GM18951 (cell line): ENCODE measurements around the gene HACD3.
"Not testable (repeated sequence)": the region's sequence is repeated elsewhere in the genome, so short reads cannot be mapped to it uniquely, and the experiment has no call there.

Experiments used
- POLR2A ChIP-seq: IDR thresholded peaks from 4 replicates; pipeline ENCODE4 v1.6.1; 2011; ENCODE audit warnings: mild to moderate bottlenecking; ENCODE audit not compliant: insufficient read length, insufficient read depth; ENCODE audit errors: extremely low read depth
- in situ Hi-C: fragments of 300-500 bp; cut with MboI; formaldehyde crosslinking; loops from one replicate; pipeline ENCODE4 v1.12.0; 2022; ENCODE audit warnings: low sequenced_read_pairs, mixed read lengths, inconsistent platforms; ENCODE audit not compliant: unreplicated experiment

The HACD3 gene

DNA sequence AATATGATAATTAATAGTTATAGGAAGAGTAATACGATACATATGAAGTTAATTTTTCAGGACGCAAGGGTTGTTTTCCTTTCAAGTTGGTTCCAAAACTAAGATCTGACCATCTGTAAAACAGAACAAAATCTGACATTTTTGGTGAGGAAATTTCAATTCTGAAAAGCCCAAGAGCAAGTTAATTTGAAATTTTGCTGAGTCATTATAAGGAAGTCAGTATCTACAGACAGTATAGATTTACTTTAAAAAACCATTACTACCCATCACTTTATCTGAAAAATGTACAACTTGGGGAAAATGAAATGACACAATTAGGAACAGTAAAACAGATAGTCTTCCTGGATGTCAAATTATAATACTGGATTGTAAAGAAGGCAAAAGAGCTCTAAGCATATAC is 68.2 kb downstream of the HACD3 start:
- in situ Hi-C loops: no loop called here

DNA sequence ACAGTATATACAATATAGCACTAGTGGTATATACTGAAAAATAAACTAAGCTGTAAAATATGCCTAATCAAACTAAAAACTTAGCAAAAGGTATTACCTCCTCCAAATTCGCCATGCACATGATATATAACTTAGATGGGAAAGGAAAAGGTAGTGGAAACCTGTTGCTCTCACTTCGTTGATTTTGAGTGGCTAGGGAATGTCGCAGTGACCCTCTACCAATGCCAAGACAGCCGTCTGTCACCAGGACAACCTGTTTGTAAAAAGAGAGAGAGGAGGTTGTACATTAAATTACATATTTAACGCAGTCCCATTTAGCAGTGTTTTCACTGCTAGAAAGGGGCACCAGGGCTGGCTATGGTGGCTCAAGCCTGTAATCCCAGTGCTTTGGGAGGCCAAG is 69.4 kb downstream of the HACD3 start:
- in situ Hi-C loops: no loop called here
- TF ChIP-seq POLR2A: no peak

More for the DNA sequence above, 68.2 kb downstream of the HACD3 start:
- no peak for TF ChIP-seq POLR2A

DNA sequence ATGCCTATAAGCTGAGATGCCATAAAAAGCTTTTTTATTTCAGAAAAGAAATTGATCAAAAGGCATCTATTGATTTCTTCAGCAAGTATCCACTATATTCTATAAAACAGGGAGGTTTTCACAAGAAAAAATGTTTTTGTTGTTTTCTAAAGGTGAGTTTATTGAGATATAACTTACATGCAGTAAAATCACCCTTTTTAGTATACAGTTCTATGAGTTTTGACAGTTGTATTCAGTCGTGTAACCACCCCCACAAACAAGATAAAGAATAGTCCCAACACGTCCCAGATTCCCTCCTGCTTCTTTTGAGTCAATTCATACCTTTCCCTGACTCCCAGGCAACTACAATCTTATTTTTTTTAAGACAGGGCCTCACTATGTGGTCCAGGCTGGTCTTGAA is 72.9 kb downstream of the HACD3 start:
- in situ Hi-C loops: no loop called here

DNA sequence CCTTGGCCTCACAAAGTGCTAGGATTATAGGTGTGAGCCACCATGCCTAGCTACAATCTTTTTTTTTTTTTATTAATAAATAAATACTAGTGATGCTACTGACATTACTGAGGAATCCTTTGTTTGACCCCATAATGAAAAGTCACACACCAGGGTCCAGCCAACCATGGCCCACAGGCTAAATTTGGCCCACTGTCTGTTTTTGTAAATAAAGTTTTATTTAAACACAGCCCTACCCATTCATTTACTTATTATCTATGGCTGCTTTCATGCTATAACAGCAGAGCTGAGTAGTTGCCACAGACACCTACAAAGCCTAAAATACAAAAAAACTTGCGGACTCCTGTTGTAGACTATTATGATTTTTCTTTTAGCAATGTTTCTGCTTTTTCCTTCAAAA is 73.3 kb downstream of the HACD3 start:
- TF ChIP-seq POLR2A: no peak
- in situ Hi-C loops: no loop called here

More for the DNA sequence above, 72.9 kb downstream of the HACD3 start:
- TF ChIP-seq POLR2A: no peak

DNA sequence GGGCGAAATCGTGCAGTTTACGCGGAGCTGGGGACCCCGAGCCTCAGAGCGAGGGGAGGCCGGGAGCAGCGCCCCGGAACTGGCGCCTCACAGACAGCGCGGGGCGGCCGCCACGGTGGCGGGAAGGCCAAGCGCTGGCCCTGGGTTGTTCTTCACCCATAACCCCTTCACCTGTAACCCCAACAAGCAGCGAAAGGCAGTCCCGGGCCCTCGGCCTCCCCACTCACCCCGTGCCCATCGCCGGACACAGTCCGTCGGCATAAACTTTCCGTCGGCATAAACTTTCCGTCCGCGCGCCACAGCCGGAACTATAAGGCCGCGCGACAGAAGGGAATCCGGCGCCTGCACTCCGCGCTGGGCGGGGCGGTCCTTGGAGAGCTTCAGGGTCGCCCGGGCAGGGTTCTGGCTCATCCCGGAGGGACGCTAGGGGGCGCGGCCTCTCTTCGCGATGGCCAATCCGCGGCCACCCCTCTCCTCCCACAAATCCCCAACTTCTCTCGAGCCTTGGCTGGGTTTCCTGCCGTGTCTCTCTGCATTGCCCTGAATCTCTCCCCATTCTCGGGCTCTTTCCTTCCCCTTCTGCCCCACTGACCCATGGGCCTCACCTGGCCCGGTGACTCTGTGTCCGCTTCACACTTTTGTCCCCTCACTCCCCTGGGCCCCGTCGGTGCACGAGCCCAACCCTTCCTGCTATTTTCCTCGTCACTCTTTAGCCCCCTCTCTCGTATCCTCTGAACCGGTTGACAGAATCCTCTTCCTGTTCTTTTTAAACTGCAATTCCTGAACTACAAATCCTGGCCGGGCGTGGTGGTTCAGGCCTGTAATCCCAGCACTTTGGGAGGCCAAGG is 80.8 kb downstream of the HACD3 start, which contains the start of gene INTS14:
Gene INTS14 (minus strand): TSS at position 261 of the 848 bp plus-strand sequence. CDS start 3,751 bp downstream, outside the sequence.
- peak; percentile 91 for TF ChIP-seq POLR2A
- in situ Hi-C loops: no loop called here

DNA sequence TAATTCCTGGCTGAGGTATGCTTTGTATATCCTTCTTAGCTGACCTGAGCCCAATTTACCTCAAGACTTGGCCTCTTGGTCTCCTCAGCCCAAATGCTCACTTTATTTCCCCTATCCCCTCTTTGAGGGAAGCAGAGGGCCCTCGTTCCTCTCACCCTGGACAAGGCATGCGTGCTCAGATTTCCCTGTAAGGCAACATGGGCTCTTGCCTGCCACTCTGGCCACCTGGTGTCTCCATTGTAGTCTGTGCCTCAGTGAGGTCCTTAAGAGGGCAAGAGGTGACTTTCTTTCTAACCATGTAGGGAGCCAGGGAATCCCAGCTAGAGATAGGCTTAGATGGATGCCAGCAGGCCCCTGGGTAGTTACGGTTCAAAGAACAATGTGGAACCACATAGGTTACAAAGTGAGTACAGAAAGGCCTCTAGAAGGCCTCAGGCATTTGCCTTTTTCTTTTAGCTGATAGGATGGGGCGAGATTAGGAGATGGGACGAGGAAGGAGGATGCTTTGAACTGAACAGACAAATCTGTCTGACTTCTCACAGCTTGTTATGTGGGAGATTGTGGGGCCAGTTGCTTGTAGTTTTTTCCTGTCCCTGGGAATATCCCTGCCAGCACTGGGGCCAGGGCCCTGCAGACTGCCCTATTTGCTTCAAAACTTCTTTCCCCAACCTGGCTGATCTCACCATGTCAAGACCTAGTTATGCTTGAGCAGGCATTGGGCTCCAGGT is 81.8 kb downstream of the HACD3 start:
- TF ChIP-seq POLR2A: no peak
- in situ Hi-C loops: no loop called here

DNA sequence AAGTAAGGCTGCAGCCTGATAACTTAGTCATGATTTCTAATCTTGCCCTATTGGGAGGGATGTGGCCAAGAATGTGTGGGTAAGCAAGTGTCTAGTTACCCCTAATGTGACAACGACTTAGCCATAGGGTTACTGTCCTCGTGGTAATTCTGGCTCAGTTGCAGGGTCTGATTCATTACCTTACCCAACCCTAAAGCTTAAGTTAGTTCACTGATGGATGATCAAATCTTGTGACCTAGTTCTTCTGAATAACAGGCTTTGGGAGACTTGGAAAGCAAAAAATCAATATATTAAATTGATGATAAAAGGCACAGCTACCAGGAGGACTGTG is 82.3 kb downstream of the HACD3 start:
- TF ChIP-seq POLR2A: no peak
- in situ Hi-C loops: no loop called here

DNA sequence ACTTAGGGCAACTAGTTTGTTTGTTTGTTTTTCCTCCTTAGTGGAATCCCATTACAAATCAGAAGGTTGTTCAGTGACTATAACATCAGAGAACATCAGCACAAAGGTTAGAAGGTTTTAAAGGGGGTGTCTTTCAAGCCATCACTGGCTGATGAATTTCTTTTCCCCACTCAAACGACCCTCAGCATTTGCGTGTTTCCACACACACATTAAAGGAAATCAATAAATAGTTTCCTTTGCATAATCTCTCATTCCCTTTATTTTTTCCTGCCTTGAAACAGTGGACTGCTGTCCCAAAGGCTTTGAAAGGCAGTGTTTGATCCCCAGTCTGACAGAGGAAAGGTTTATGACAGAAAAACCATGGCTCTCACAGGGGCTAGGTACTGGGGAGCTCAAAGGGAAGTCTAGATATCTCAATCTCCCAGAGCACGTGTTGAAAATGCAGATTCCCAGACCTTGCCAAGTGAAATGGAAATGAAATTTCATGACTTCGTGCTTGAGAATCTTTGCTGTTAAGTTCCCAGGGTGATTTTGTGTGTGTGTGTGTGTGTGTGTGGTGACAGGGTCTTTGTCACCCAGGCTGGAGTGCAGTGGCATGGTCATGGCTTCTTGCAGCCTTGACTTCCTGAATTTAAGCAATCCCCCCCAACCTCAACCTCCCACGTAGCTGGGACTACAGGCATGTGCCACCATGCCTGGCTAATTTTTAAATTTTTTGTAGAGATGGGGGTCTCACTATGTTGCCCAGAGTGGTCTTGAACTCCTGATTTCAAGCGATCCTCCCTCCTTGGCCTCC is 82.9 kb downstream of the HACD3 start:
- in situ Hi-C loops: no loop called here
- TF ChIP-seq POLR2A: no peak

DNA sequence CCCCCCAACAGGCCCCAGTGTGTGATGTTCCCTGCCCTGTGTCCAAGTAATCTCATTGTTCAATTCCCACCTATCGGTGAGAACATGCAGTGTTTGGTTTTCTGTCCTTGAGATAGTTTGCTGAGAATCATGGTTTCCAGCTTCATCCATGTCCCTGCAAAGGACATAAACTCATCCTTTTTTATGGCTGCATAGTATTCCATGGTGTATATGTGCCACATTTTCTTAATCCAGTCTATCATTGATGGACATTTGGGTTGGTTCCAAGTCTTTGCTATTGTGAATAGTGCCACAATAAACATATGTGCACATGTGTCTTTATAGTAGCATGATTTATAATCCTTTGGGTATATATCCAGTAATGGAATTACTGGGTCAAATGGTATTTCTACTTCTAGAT is 85.6 kb downstream of the HACD3 start:
- in situ Hi-C loops: not testable (repeated sequence)

DNA sequence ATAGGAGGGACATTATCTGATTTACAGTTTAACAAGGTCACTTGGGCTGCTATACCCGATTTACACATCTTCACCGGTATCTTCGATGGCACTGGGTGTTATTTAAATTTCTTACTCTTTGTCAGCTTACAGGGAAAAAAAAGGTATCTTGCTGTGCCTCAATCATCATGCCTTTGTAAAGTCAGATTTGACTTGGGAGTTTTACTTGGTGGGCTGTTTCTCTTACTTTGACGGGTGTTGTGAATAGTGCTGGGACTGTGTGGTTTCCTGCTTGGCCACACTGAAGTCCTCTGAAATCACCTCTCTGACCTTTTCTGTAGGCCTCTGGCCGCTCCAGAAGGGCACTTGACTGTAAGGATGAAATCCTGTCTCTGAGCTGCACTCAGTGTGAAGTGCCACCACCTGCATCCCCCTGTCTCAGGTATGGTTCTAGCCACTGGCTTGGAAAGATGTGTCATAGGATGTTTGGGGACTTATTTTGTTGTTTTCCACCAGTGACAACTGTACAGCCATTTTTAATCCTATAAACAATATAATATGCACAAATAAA is 88.4 kb downstream of the HACD3 start:
- no peak for TF ChIP-seq POLR2A
- in situ Hi-C loops: no loop called here

DNA sequence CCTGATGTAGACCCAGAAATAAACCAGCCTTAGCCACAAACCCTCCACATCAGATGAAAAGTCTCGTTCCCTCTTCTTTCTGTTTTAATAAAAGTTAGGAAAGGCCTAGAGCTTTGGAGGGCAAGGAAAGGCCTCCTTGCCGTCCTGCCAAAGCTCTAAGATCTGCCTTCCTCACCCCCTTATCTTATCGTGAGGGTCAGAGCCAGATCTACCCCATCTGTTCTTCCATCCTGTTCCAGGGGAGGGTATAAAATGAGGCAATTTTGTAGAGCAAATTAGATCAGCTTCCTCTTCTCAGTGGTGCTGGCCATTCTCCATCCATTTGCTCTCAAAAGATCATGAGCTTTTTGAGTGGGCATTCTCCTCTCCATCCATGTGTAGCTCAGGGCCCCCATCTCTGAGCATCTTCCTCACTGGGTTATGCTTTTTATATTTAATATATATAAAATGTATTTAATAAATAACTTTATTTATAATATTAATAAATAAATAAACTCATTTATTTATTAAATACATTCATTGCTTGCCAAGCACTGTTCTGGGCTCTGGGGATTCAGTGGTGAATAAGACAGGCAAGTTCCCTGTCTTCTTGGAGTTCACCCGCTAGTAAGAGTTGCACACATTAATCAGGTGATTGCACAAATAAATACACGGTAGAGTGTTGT is 89.5 kb downstream of the HACD3 start:
- in situ Hi-C loops: loop anchor here (10.0 kb wide), 1 partner anchor 225 kb away; no protein-coding TSS in a partner anchor
- TF ChIP-seq POLR2A: no peak

DNA sequence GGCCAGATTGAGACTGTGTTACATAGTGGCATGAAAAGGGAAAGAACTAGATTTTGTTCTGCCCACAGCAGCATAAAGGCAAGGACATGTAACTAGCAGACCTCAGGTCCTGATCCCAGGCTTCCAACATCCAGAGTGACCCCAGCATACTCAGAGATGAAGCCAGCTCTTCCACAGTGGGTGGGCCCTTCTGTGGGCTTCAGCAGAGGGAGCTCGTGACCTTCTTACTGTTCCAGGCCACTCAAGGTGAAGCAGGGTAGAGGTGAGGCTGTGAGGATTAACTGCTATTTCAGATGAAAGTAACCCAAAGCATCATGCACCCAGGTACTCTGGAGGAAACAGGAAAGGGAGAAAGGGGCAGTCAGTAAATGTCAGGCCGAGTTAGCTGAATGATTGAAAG is 90.6 kb downstream of the HACD3 start:
- in situ Hi-C loops: loop anchor here (10.0 kb wide), 1 partner anchor 224 kb away; no protein-coding TSS in a partner anchor
- no peak for TF ChIP-seq POLR2A
